NCI-H2081 (cell line): ENCODE measurements around the gene LILRA6.
"Not testable (repeated sequence)": the region's sequence is repeated elsewhere in the genome, so short reads cannot be mapped to it uniquely, and the experiment has no call there.

ENCODE experiments used
- DNase-seq, 2 experiments: peaks; one replicate each; lab custom pipeline; 2025; lab: John Stamatoyannopoulos, UW

LILRA6 gene

DNA sequence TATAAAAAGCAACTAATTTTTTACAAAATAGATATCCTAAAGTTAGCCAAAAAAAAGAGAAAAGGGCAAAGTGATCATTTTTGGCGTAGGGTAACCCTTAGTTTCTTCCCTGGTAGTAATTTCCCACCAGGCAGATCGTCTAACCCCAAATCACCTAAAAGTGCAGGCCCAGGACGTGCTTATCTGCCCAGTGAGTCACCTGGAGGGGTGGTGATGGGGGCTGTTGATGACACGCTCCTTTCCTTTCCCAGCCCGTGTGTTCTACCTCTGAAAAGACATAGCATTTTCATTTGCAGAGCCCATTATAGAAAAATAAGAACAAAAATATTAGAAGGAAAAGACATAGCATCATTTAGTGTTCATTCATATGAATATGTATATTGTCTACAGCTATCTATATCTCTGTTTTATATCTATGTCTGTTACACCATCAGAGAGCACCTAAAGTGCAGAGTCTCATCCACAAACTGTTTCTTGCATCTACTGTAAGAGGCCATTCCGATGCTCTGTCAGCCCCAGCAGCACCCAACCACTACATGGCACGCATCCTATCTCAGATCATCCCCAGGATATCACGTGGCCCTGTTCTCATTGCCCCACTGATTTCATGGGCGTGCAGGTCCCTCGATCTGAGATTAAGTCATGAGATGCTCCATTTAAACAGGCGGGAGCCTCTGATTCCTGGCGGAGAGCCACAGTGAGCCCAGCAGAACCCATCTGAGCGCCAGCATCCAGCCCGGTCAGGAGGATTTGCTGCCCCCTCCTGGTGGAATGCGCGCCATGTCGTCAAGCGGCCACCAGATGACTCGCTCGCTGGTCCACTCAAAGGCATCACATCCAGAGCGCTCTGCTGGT is 11.3 kb downstream of the LILRA6 start:
- peak; percentile 71 to 79 for DNase-seq

DNA sequence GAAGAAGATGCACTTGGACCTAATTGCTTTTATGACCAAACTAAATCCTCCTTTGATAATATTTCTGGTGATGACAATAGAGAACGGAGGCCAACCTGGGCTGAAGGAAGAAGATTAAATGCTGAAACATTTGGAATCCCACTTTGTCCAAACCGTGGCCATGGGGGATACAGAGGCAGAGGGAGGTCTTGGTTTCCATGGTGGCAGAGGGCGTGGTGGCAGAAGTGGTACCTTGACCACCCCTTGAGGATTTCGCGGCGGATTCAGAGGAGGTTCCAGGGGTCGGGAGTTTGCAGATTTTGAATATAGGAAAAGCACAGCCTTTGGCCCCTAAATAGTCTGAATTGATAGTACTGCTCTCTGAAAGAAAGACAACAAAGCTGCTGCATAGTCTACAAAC is 12.6 kb downstream of the LILRA6 start:
- no peak for DNase-seq

GRCh38 chr19:54229146-54229545 is 13.4 kb downstream of the LILRA6 start:
- no peak for DNase-seq

DNA sequence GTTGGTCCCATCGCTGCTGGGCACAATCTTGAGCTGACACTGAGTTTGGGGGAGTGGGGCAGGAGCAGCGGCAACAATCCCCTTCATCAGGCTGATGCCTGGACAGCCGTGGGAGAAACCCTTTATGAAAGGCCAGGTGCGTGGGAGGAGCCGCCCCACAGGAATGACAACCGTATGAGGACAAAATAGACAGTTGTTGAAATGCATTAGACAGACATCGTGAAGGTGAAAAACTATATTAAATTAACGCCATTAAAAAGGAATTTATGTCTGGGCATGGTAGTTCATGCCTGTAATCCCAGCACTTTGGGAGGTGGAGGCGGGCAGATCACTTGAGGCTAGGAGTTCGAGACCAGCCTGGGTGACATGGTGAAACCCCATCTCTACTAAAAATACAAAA is 18.0 kb downstream of the LILRA6 start:
- DNase-seq, result not testable (repeated sequence)

DNA sequence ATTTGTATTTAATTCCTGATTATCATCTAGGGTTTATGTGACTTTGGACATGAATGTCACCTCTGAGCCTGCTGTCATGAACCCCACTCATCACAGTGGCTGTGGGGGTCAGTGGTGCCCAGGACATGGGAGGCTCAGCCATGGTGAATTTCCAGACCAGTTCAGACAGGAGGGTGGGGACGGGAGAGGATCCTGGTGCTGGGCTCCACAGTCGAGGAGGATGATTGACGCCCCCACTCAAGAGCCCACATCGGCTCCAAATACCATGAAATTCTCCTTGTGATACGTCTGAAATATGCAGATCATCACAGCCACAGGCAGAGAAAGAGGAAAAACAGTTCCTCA is 18.7 kb downstream of the LILRA6 start:
- DNase-seq, result not testable (repeated sequence)

GRCh38 chr19:54223277-54223936 is 19.2 kb downstream of the LILRA6 start:
- DNase-seq, result not testable (repeated sequence)

GRCh38 chr19:54222474-54223276 is 19.9 kb downstream of the LILRA6 start, which contains the start of gene LILRB3:
TSS of gene LILRB3 (minus strand) at chr19:54223007. CDS start at chr19:54222976, 31 bp downstream.
- not testable (repeated sequence) for DNase-seq

DNA sequence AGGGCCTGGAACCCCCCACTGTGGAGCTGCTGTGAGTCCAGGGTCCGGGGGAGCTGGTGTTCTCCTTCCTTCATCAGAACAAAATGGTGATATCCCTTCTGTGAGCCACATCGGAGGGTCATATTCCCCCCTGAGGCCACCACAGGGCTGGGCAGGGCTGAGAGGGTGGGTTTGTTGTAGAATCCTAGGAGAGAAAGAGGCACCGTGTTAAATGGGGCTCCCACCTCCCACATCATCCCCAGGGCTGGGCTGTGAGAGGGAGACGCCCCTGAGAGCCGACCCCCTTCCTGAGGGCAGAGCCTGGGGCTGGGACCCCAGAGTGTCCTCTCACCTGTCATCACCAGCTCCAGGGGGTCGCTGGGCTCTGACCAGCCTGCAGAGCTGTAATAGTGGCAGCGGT is 20.6 kb downstream of the LILRA6 start:
- DNase-seq, result not testable (repeated sequence)

- DNase-seq, result not testable (repeated sequence)
Measured at GRCh38 chr19:54219702-54220101, 22.9 kb downstream of the LILRA6 start.

GRCh38 chr19:54218960-54219661 is 23.5 kb downstream of the LILRA6 start:
- DNase-seq, result no peak

DNA sequence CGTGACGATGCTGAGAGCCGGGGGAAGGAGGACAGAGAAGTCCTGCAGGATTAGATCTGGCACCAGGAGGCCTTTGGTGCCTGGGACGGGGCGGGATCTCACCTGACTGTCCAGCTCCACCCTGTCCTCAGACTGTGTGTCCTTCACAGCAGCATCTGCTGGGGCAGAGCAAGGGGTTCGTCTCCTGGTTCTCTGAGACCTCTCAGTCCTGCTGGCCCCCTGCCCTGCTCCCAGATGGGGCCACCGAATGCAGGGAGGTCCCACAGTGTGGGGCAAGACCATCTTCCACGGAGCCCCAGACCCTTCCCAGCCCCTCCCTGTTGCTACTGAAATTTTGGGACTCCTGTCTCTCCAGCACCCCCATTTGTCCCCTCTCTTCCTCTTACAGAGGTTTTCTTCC is 24.3 kb downstream of the LILRA6 start:
- DNase-seq, result no peak

DNA sequence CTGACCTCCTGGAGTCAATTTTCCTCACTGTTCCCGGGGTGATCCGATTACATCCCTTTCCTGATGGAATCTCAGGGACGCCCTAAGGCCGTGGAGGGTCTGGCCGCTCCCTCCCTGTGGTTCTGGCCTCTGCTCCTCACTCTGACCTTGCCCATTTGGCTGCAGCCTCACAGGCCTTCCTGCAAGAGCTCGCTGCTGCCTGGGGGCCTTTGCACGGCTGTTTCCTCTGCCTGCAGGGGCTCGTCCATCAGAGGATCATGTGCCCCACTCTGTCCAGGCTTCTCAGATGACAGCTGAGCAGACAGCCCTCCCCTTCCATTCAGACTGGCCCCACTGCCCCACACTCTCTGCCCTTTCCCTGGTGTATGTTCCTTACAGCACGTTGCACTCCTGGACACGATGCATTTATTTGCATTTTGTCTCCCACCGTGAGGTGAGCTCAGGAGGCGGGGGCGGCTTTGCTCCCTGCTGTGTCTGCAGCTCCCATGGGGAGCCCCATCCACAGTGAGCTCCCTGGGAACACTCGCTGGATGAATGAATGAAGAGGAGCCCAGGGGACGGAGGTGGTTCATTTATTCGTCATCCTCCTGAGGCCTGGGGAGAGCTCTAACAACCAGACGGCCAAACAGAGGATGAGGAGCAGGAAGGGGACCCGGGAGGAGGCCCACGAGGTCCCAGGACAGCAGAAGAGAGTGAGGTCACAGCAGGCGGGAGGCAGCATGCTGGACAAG is 24.9 kb downstream of the LILRA6 start:
- not testable (repeated sequence) for DNase-seq

GRCh38 chr19:54216869-54217268 is 25.7 kb downstream of the LILRA6 start:
- DNase-seq, result no peak

DNA sequence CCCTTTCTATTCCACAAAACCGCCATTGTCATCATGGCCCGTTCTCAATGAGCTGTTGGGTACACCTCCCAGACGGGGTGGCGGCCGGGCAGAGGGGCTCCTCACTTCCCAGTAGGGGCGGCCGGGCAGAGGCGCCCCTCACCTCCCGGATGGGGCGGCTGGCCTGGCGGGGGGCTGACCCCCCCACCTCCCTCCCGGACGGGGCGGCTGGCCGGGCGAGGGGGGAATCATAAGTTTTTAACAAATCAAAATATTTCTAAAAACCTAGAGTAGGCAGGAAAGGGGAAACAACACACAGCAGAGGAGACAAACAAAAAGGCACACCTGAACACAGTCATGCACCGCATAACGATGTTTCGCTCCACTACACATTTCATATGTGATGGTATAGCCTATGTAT is 27.9 kb downstream of the LILRA6 start:
- not testable (repeated sequence) for DNase-seq

- DNase-seq, result not testable (repeated sequence)
Measured at GRCh38 chr19:54214217-54214616, 28.4 kb downstream of the LILRA6 start.

DNA sequence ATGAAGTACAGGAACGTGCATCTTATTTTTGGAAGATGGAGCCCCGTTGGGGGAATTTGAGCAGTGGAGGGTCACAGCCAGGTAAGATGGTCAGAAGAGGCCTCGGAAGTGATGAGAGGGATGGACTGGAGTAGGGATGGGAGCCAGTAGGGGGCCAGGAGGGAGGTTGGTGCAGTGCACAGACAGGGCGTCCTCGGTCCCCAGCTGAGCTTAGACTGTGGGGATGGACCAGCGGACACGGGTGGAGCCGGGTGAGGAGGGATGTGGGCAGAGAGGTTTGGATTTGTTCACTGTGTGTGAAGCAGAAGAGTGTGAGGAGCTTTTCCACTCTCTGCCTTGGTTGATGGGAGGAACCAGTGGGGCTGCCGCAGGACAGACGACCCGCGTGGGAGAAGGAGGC is 31.4 kb downstream of the LILRA6 start:
- DNase-seq, result no peak

DNA sequence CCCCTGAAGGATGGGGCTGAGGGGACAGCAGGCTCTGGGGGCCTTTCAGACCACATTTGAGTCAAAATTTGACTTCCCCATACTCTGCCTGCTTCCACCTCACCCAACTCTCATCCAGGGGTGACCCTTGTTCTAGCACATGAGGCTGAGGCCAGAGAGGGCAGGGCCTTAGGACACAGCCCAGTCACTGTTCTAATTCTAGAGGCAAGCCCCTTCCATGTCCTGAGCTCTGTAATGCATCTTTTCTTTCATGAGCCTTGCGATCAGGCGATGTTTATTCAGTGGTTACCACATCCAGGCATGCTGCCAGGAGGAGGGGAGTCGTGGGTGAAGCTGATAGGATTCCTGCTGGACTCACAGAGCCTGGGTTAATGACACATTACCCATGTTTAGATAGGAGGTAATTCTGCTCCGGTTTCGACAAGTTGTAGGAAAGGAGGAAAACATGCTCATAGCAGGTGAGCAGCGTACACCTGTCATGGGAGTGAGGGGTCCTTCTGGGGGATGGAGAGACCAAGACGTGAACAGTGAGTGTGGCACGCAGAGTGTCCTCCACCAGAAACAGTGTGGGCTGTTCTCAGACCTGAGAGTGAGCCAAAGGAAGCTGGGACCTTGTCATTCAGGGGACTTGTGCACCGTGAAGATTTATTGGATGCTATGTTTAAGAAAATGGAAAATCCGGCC is 32.6 kb downstream of the LILRA6 start:
- DNase-seq, result peak; percentile 80 to 94

DNA sequence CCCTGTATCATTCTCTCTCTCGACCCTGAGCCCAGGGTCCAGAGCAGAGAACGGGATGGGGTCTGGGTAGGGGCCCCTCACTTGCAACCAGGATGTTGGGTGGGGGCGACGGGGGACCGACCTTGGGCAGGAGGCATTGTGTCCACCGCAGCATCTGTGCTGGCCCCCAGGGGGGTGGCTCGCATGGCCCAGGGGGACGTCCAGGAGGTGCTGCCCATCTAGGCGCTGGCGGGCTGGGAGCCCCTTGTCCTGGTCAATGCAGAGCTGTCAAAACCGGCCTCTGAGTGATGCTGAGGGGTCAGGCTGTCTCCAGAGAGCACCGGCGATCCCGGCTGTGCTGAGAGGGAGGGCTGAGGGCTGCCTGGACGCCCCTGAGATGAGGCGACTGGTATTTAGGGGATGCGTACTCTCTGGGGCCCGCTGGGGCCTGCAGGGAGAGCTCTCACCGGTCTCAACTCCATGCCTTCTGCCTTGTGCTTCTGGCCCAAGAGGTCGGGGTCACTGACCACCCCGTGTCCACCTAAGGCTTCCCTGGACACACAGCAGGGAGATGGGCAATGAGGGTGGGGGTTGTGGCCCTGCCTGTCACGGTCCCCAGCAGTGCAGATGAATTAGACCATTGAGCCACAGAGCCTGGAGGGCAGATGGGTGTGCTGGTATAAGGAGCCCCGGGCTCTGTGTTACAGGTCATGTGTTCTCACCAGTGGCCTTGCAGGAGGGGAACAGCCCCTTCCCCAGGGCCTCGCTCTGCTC is 33.4 kb downstream of the LILRA6 start:
- no peak for DNase-seq

DNA sequence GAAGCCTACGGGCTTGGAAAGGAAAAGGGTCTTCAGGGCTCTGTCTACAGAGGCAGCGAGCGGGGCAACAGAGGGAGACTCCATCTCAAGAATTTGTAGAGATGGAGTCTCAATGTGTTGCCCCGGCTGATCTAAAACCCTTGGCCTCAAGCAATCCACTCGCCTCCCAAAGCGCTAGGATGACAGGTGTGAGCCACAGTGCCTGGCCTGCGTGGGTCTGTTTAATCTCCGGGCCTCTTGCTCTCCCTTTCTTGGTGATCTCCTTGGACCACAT is 33.9 kb downstream of the LILRA6 start:
- DNase-seq, result no peak
